AG20443 (cell line): Measurements from ENCODE around the gene ITGB6.

Source experiments
- DNase-seq: peaks from one replicate; pipeline ENCODE4 v3.0.0; 2012; ENCODE audit warnings: low spot score, mixed read lengths

The ITGB6 gene, protein sequence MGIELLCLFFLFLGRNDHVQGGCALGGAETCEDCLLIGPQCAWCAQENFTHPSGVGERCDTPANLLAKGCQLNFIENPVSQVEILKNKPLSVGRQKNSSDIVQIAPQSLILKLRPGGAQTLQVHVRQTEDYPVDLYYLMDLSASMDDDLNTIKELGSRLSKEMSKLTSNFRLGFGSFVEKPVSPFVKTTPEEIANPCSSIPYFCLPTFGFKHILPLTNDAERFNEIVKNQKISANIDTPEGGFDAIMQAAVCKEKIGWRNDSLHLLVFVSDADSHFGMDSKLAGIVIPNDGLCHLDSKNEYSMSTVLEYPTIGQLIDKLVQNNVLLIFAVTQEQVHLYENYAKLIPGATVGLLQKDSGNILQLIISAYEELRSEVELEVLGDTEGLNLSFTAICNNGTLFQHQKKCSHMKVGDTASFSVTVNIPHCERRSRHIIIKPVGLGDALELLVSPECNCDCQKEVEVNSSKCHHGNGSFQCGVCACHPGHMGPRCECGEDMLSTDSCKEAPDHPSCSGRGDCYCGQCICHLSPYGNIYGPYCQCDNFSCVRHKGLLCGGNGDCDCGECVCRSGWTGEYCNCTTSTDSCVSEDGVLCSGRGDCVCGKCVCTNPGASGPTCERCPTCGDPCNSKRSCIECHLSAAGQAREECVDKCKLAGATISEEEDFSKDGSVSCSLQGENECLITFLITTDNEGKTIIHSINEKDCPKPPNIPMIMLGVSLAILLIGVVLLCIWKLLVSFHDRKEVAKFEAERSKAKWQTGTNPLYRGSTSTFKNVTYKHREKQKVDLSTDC

DNA sequence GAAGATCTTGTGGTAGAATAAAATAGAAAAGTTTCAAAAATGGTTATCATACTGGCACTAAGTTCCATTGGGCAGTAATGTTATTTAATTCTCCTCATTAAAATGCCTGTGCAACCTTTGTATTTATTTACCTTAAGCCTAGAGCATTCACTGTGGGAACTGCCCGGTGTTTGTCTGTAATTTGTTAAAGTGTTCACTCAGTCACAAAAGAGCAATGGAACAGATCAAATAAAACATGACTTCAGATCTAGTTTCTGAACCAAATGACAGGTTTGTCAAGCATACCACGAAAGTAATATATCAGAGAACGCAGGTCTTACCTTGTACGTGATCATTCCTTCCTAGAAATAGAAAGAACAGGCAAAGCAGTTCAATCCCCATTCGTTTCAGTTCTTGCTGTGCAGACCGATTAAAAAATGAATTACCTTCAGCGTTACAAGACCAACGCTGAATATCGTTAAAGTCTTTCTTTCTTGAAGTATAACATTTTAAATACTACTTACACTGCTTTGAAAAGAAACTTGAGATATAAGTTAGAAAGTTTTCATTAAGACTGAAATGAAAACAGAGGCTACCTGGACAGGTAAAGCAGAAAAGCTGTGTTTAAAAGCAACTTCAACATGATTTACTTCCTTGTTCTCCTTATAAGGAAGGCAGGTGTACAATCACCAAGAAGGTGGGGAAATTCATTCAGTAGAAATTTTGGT, at the start of gene ITGB6:
ITGB6 (minus strand) TSS at position 590 of the 707 bp plus-strand sequence; CDS start at position 381, 209 bp downstream.
- DNase-seq, result no peak

DNA sequence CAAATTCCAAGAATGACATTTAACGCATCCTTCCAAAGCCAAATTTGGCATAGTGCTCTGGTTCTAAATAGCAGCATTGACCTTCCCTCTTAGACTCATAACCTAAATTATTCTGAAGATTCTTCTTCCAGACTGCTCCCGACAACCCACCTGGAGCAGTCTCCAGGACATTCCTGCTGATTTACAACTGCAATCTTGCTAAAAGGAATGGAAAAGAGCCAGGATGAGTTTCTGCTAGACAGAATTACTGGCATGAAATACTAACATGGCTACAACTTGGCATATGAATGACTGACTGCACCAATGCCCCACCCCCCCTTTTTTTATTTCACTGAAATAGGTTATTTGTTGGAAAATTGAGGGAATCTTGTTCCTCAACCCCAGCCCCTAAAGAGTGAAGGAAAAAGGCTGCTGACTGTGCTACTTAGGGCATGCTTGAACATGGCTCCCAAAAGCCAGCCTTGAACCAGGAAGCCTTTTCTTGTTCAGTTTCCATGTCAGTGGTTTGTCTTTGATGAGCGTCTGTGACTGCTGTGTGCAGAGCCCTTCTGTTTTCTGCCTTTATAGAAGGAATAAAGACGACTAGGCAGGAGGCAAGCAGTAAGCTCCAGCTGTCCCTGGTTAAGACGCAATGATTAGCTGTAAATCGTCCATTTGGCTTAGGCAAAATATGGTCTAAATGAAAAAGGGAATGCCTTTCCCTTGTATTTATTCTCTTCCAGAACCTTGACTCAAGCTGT, 47.4 kb upstream of the ITGB6 start:
- DNase-seq, result no peak

DNA sequence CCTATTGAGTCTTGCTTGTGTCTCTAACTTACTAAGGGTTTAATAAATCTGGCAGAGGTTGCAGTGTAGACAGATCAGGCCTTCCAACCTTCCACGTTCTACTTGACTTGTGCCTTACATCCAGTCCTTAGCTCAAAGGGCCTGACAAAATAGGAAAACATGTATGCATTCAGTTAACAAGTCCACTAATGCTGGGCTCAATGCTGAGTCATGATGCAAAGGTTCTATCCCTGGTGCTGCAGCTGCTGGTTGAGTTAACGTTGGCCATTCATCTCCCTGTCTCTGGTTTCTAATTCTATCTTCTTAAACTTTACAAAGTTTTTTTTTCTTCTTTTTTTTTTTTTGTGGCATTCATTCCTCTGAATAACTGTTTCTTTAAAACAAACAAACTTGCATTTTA, 46.3 kb upstream of the ITGB6 start:
- DNase-seq, result no peak

DNA sequence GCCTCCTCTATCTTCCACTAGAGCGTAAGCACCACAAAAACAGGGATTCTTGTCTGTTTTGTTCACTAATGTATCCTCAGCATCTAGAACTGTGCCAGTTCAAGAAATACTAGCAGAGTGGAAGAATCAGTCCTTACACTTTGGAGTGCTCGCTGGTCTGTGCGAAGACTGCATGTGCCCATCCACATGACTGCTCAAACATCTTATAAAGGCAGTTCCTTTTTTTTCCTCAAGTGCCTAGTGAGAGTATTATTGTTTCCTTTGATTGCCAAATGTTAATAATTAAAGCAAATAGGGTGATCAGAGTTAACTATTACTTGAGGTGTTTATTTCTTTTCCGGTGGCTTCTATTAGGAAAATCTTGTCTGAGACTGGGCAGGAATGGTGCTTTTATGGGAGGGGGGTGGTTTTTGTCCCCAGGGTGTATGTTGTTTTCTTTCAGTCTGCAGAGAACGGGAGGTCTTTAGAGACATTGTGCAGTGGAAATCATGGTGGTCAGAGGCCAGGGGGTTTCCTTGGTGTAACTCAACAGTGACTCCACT, 45.6 kb upstream of the ITGB6 start:
- DNase-seq, result no peak

DNA sequence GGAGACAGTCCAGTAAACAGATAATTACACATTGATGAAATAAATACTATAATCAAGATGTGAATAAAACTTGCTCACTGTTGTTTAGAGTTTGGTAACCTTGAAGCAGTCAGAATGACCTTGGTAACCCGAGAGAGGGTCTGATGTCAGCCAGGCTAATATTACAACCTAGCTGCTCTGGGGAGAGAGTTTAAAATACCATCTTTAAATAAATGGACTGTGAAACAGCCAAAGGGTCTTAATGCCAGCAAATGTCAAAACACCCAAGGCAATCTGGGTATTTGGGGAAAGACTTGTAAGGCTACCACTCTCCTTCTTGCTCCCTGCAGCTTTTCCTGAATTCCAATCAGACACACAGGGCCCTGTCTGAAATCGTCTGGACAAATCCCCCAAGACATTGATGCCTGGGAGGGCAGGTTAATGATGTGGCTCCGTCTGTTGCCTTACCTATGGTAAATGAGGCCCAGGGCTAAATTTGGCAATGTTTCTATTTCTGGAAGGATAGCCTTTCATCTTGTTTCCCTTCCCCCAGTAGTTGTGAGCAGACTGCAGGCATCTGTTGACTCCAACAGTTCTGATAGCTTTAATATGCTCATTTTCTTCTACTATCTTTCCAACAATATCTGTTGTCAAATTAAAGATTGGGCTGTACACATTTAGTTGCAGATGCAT, 43.0 kb upstream of the ITGB6 start:
- DNase-seq, result no peak

DNA sequence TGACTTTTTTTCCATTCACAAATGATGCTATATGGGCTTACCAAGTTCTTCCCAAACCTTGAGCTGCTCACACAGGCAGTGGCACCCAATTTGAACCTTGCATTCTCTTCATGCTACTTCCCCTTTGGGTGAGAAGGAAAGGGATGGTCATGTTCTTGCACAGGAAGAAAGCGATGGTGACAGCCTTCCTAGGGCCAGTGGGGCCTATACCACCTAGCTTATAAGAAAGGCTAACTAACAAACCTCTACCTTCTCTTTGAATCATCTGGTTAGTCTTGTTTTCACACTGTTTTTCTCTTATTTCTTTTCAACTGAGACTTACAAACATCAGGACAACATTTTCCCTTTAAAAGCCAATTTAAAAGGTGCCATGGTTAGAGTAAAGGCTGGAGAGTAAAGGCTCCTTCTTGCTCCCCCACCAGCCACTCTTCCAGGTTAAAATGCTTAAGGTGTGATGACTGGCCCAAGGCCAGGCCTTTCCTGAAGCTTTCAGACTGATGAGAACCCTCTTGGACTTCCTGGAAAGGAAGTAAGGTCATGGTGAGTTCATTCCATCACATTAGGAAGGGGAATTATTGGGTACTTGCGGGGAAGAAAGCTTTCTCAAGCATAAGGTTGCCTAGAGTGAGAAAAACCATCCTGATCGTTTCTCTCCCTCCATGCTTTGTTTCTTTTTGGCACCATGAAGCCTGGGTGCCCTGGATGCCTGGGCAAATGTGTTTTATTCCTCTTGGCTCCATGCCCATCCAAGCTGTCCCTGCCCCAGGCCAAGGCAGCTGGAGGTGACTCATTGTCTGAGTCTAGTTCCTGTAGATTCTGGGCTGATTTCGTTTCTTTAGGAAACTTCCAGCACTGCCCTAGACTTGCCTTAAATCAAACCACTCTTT, 41.4 kb upstream of the ITGB6 start:
- DNase-seq, result peak; percentile 86

DNA sequence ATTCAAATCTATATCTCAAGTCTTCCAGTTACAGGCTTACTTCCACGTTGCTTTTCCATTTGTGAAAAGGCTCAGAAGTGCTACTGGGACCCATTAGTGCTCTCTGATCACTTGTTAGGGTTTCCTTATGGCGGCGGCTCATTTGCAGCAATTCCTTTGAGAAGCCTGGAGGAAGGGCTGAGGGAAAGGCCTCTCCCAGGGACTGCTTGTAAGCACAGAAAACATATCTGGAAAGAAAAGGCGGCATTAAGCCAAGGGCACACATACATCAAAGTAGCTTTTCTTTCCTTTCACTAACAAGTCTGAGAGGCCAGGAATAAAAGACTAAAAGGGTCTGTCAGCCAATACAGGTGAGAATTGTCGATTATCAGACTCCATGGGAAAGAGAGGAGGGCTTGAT, 39.4 kb upstream of the ITGB6 start:
- no peak for DNase-seq

DNA sequence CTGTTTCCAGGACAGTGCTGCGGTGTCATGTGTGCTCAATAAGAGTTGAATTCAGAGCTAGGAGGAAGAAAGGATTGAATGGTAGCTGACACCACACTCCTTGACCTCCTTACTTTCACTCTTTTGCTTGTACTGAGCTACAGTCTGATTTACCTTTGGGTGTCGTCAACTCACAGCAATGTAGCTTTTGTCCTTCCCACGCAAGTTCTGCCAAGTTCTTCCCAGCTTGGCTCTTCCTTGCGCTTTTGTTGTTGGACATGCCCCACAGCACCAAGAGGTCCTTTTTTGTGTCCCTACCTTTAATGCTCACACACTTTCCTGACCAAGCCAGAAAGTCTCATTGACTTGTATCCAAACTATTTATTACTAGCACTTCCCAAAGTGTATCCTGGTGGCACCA, 38.3 kb upstream of the ITGB6 start:
- no peak for DNase-seq

DNA sequence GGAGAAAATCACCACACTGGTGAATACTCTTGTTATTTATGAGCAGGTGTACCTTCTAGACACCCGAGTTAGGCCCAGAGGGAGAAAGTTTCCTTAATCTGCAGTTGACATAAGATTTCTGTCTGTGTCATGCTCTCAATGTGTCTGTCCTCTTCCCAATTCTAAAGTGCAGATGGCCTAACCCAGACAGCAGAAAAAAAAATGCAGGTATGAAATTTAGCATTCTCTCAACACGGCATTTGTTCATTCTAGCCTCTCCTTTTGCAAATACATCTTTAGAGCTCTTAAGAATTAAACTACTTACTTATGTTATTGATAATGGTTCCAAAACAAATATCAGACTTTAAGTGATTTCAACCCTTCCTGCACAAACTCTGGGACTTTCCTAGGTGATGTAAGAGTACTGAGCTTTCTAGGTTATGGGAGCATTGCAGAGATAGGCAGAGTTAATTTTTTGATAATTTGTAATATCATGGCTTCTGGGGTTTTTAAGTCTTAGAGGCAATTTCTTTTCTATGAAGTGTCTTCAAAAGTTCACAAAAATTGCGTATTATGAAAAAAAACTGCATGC, 32.9 kb upstream of the ITGB6 start:
- no peak for DNase-seq

DNA sequence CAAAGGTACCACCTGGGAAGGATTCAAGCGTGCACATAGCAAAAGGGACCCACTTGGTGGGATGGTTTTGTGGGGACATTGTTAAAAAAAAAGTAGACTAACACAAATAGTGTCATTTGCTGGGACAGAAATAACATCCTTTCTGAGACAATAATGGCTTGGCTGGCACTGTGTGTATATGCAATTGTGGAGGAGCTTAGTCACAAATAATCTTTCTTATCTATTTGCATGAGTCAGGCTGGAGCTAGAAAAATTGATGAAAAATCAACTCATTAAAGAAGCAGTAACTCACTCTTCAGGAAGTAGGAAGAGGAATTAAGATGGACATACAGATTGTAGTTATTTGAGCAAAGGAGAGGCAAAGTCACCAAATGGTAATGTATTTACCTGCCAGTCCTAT, 29.5 kb upstream of the ITGB6 start:
- DNase-seq, result peak; percentile 33

DNA sequence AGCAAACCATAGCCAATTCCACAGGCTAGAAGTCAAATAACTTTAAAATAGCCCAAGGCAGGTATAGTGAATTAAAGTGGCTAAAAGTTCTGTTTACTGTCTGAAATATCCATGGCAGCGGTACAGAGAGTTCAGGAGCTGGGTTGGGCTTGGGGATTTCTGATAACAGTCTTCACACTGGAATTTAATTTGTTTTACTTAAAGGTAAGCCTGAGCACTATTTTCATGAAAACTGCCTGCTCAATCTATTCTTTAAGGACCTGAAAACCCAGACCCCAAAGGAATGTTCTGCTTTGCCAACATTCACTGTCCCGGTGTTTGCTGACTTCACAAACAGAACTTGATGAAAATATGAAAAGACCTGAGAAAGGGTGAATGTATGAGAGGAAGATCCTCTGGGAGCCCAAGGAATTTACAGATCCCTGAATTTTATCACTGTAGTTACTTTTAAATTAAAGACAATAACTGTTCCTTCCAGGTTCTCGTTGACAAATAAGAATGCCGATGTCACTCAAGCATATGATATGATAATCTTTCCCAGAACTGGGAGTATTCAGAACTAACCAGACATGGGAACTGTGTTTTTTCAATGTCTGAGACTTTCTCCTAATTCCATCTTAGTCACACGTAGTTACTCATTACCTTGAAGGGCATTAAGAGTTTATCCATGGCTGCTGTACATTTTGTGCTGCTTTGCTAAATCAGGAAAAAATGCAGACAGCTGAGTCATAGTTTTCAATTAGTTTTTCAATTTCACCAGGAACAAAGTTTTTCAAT, 28.3 kb upstream of the ITGB6 start:
- DNase-seq, result peak; percentile 41

DNA sequence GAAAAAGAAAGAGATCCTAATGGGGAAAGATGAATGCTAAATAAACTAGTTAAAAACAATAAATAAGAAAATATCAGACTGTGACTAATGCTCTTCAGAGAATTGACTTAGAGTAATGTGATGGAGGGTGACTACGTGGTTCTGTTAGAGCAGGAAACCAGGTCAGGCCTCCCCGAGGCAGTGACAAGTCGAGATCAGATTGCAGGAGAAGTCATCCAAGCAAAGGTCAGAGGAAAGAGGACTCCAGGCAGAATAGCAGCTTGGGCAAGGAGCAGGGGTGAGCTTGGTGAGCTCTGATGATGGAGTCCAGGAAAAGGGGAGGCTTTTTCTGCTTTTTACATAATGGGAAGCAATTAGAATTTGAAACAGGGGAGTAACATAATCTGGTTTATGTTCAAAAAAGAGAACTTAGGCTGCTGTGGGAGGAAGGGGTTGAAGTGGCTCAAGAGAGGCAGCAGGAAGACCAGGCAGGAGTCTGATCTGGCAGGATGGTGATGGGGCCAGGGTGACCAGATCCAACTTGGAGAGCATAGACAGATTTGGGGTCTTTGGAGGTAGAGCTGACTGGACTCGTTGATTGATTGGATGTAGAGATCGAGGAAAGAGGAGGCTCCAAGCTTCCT, 27.3 kb upstream of the ITGB6 start:
- DNase-seq, result no peak

DNA sequence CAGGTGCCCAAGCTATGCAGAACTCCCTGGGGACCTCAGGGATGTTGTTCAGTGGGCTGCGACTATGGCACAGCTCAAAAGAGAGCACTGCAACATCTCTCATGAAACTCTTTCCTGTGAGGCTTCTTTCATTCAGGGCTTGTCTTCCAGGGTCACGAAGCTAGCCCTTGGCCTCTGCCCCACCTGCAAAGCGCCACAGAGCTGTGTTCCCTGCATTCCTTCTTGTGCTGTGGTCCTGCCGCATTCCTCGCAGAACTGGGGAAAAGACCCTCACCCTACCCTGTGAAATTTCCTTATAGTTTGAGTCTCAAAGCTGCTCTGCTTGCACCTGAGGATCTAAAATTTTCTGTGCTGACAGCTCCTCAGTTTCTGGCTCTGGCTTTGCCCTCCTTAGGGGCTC, 26.3 kb upstream of the ITGB6 start:
- DNase-seq, result no peak

DNA sequence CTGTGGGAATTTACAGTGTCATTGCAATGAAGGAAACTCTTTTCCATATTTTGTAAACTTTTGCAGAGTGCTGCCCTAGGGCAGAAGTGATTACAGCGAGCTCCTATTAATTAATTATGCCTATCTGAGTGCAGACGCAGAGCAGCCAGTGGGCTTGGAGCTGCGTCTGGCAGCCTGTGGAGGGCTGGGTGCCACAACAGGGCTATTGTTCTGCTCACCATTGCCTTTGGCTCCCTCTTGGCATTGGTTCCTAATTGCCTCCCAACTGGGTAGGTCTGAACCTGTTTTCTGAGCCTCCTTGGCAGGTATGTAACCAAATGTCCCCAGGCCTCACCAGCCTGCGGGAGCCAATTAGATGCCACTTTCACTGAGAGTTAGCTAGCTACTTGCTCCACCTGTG, 25.6 kb upstream of the ITGB6 start:
- DNase-seq, result no peak

DNA sequence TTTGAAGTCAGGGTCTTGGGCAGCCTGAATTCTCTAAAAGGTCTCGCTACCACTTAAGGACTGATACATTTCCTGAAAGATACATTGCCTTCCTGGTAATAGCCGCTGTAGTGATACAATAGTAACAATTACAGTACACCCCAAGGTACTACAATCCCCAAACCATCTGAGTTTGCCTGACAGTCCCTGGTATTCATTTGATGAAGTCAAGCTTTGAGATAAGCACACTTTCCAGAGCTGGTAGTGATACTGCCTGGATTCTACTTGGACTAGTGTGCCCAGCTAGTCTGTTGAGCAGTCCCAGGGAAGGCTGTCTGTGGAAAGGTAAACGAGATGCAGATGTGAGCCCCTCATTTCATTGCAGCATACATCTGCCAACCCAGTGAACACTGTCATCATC, 24.4 kb upstream of the ITGB6 start:
- DNase-seq, result no peak

DNA sequence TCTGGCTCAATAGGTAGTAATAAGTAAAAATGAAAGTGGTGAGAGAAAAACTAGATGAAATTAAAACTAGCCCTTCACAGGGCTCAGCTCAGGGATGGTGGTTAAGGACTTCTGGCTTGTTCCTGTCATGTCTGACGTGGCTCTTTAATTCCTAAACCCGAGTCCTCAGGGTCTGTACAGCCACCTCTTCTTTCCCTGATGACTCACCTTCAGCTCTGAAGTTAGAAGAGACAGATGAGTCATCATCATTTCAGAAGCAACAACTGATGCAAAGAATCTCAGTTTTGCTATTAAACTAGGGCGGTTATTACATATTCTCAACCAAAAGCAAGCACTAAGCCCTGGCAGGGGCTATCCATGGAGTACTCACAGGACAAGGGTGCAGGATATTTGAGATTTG, 24.0 kb upstream of the ITGB6 start:
- DNase-seq, result peak; percentile 87

DNA sequence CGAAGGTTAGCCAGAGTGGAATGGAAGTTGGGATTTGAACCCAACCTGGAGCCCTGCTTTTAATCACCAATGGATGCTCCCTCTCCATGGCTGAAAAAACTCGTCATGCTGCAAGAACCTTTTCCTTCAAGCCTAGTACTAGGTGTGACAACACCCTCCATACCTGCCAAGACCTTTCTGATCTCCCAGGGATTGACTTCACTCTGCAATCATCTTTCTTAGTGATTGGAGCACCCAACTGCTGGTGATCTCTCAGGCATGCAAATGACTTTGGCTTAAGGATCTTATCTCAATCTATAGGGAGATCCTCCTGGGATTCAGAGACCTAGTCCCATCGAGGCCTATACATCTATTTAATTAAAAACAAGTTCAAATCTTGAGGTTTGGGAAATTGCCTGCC, 23.5 kb upstream of the ITGB6 start:
- DNase-seq, result no peak

DNA sequence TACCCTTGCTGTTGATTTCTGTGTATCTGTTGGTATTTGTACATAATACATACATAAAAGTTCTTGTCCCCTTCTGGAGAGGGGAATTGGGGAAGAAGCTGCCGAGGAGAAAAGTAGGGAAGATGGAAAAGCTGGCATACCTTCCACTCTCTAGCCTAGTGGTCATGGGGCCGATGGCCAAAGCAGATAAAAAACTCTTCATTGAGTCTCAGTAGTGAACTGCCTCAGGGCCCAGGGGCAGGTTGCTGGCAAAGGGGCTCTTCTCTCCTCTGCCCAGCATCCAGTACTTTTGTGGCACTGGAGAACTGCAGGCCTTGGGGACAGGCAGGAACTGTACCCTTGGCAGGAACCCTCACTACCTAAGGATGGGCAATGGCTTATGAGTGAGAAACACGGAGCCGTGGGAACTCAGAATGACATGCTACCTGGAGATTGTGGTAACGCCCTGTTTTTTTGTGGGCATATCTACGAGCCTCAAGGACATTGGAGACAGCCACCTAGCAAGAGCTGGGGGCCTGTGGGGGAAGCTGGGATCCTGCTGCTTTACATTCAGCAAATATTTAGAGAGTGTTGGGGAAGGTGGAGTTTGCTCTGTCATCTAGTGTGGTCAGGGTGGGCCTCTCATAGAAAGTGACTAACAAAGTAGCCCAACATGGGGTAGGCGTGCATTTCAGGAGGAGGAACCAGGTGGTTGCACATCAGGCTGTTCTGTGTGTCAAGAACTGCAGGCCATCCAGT, 22.6 kb upstream of the ITGB6 start:
- no peak for DNase-seq
